Keratinocyte (primary cell): ENCODE results near the gene JMJD7. TPM values are rescaled to one million over a fixed set of nuclear protein-coding genes. Genes with fewer than 3 reads are reported as not detected.

Experiments
- DNase-seq: peaks from one replicate; pipeline ENCODE4 v3.0.0-alpha.2; 2011; ENCODE audit warnings: low read depth, missing footprints, low spot score
- FAIRE-seq: peaks from 2 replicates; lab custom pipeline; 2011; peaks lifted over from hg19 to GRCh38; lab: Jason Lieb, UNC
- H2AFZ ChIP-seq: 2 replicates; pipeline ENCODE4 v1.6.0; 2012; ENCODE audit warnings: low read length, control low read depth, inconsistent platforms; ENCODE audit not compliant: control insufficient read depth
- H3K27ac ChIP-seq: 2 replicates; pipeline ENCODE4 v1.5.1; 2011; ENCODE audit warnings: low read length; ENCODE audit not compliant: control insufficient read depth, insufficient read depth
- H3K27me3 ChIP-seq: 3 replicates; pipeline ENCODE4 v1.6.0; 2011; ENCODE audit warnings: low read length; ENCODE audit not compliant: control insufficient read depth, insufficient read depth; ENCODE audit errors: extremely low read depth
- H3K36me3 ChIP-seq, 2 experiments: 2 replicates in 1 of 2; 3 replicates in 1 of 2; pipeline ENCODE4 v1.5.1; 2011; ENCODE audit warnings: low read length in 2 of 2, mild to moderate bottlenecking in 1 of 2; ENCODE audit not compliant: control insufficient read depth in 2 of 2, insufficient read depth in 2 of 2; ENCODE audit errors: extremely low read depth in 1 of 2
- H3K4me1 ChIP-seq: 3 replicates; pipeline ENCODE4 v1.5.1; 2011; ENCODE audit warnings: low read length; ENCODE audit not compliant: control insufficient read depth, insufficient read depth; ENCODE audit errors: extremely low read depth
- H3K4me2 ChIP-seq: 3 replicates; pipeline ENCODE4 v1.6.0; 2011; ENCODE audit warnings: low read depth, low read length; ENCODE audit not compliant: control insufficient read depth, insufficient read depth; ENCODE audit errors: extremely low read depth
- H3K4me3 ChIP-seq, 3 experiments: fragments of 200-600 bp in 1 of 3; sonication (generic) in 1 of 3; 2 replicates in 2 of 3; 3 replicates in 1 of 3; pipeline ENCODE4 v1.5.1; 2011 to 2016; ENCODE audit warnings: low read length in 3 of 3, mild to moderate bottlenecking in 3 of 3, control low read depth in 2 of 3, inconsistent platforms in 1 of 3, low read depth in 1 of 3, mixed read lengths in 1 of 3, mixed run types in 1 of 3, moderate library complexity in 1 of 3; ENCODE audit not compliant: control insufficient read depth in 2 of 3, insufficient read depth in 2 of 3; ENCODE audit errors: extremely low read depth in 1 of 3
- H3K79me2 ChIP-seq: 2 replicates; pipeline ENCODE4 v1.6.0; 2012; ENCODE audit warnings: low read length; ENCODE audit not compliant: control insufficient read depth, insufficient read depth
- H3K9ac ChIP-seq: 3 replicates; pipeline ENCODE4 v1.6.0; 2011; ENCODE audit warnings: low read length; ENCODE audit not compliant: control insufficient read depth, insufficient read depth; ENCODE audit errors: extremely low read depth
- H3K9me1 ChIP-seq: 3 replicates; pipeline ENCODE4 v1.6.0; 2011; ENCODE audit warnings: low read length; ENCODE audit not compliant: control insufficient read depth, insufficient read depth; ENCODE audit errors: extremely low read depth
- H3K9me3 ChIP-seq: 2 replicates; pipeline ENCODE4 v1.5.1; 2012; ENCODE audit warnings: low read depth, low read length; ENCODE audit not compliant: control insufficient read depth
- H4K20me1 ChIP-seq: 3 replicates; pipeline ENCODE4 v1.6.0; 2011; ENCODE audit warnings: low read length; ENCODE audit not compliant: control insufficient read depth, insufficient read depth; ENCODE audit errors: extremely low read depth
- CTCF ChIP-seq, 3 experiments: IDR thresholded peaks in 1 of 3; conservative IDR thresholded peaks in 1 of 3; optimal IDR thresholded peaks in 1 of 3; 2 replicates in 2 of 3; 3 replicates in 1 of 3; pipeline versions ENCODE3 to v1.5.1; 2011; ENCODE audit warnings: low read length in 3 of 3, mild to moderate bottlenecking in 3 of 3, moderate library complexity in 2 of 3, control low read depth in 1 of 3, inconsistent platforms in 1 of 3; ENCODE audit not compliant: insufficient read depth in 2 of 3; ENCODE audit errors: extremely low read depth in 1 of 3
- EZH2 ChIP-seq: IDR thresholded peaks from one replicate; pipeline ENCODE4 v1.6.1; 2012; ENCODE audit warnings: inconsistent platforms, mild to moderate bottlenecking, low read length, moderate library complexity
- dilution Hi-C: fragments of 300-500 bp; cut with MboI; formaldehyde crosslinking; loops from one replicate; pipeline ENCODE4 v1.7.0; 2020; ENCODE audit warnings: low sequenced_read_pairs; ENCODE audit not compliant: extremely low pct_ligation_motif_present
- polyA plus RNA-seq, 5 experiments: library from polyadenylated mRNA; depleted of rRNA in 3 of 5; stranded (reverse) in 3 of 5; stranded (forward) in 1 of 5; unstranded in 1 of 5; fragments of >200 nt; gene quantifications; 1 replicate in 1 of 5; 2 replicates in 3 of 5; 3 replicates in 1 of 5; pipeline versions ENCODE4 v1.2.1 to v1.2.3, GENCODE V29; 2011 to 2012; ENCODE audit warnings: missing spikeins in 2 of 5, low read depth in 1 of 5, low replicate concordance in 1 of 5

Gene JMJD7
- polyA plus RNA-seq, 1 donor (not counting 4 experiments of a cell fraction or from before 2014, with no cell fraction given) = 8.2 TPM

- no peak overlapping the region for H3K4me3 ChIP-seq
- H3K9me1 ChIP-seq = no peaks in the 10 kb centered on the region
- H2AFZ ChIP-seq = no peak overlapping the region
- H3K27ac ChIP-seq = no peak overlapping the region
- no peak overlapping the region for H3K4me2 ChIP-seq
- H3K27me3 ChIP-seq = peaks cover 16% of the 10 kb centered on the region
- no peaks in the 10 kb centered on the region for H4K20me1 ChIP-seq
- FAIRE-seq = no peak
- no peak overlapping the region for H3K9ac ChIP-seq
- H3K79me2 ChIP-seq = no peaks in the 10 kb centered on the region
- dilution Hi-C loops = no loop called here
- H3K36me3 ChIP-seq = peaks cover 0 to 1% of the 10 kb centered on the region in 2 experiments
- no peaks in the 10 kb centered on the region for H3K9me3 ChIP-seq
- no peak for TF ChIP-seq CTCF (optimal IDR thresholded peaks at IDR 0.05 in 1 of 3, IDR thresholded peaks at IDR 0.05 in 1 of 3, conservative IDR thresholded peaks at IDR 0.05 in 1 of 3; ENCODE audit: extremely low read depth in 1 of 3, insufficient read depth in 2 of 3, low read length in 3 of 3)
- TF ChIP-seq EZH2 = no peak
- no peaks in the 10 kb centered on the region for H3K4me1 ChIP-seq
- no peak for DNase-seq
Measured at GRCh38 chr15:41856716-41857115, 28.8 kb downstream of the JMJD7 start.

GRCh38 chr15:41857316-41857715, 29.4 kb downstream of the JMJD7 start:
- H3K79me2 ChIP-seq = no peaks in the 10 kb centered on the region

More at GRCh38 chr15:41857316-41857715, 29.4 kb downstream of the JMJD7 start:
- FAIRE-seq = no peak
- TF ChIP-seq CTCF (optimal IDR thresholded peaks at IDR 0.05 in 1 of 3, IDR thresholded peaks at IDR 0.05 in 1 of 3, conservative IDR thresholded peaks at IDR 0.05 in 1 of 3; ENCODE audit: extremely low read depth in 1 of 3, insufficient read depth in 2 of 3, low read length in 3 of 3) (no peak), EZH2 (no peak)
- DNase-seq = no peak
- Histone ChIP-seq H3K4me2 (no peak overlapping the region), H3K36me3 (peaks cover 0 to 1% of the 10 kb centered on the region in 2 experiments), H3K9me3 (no peaks in the 10 kb centered on the region), H4K20me1 (no peaks in the 10 kb centered on the region), H2AFZ (no peak overlapping the region), H3K27me3 (peaks cover 16% of the 10 kb centered on the region), H3K4me1 (no peaks in the 10 kb centered on the region), H3K9ac (no peak overlapping the region), H3K4me3 (no peak overlapping the region), H3K9me1 (no peaks in the 10 kb centered on the region), H3K27ac (no peak overlapping the region)
- dilution Hi-C loops = no loop called here
